Vagina (tissue), 2 donors: ENCODE results near the gene PLA2G4A. TPM values are rescaled to one million over a fixed set of nuclear protein-coding genes. Genes with fewer than 3 reads are reported as not detected.
"Not testable (repeated sequence)": the region's sequence is repeated elsewhere in the genome, so short reads cannot be mapped to it uniquely, and the experiment has no call there.

Experiments used
- DNase-seq, 2 donors: peaks; one replicate each; pipeline ENCODE4 v3.0.0-alpha.2; 2017; ENCODE audit errors: extremely low spot score in 2 of 2
- H3K27ac ChIP-seq: fragments of 200-600 bp; sonication (generic); one replicate; pipeline ENCODE4 v1.5.1; 2019
- H3K27me3 ChIP-seq: fragments of 200-600 bp; sonication (generic); one replicate; pipeline ENCODE4 v1.5.1; 2019
- H3K36me3 ChIP-seq, 2 donors: fragments of 200-600 bp; sonication (generic); one replicate each; pipeline ENCODE4 v1.5.1; 2017 to 2019
- H3K4me1 ChIP-seq: fragments of 200-600 bp; sonication (generic); one replicate; pipeline ENCODE4 v1.5.1; 2019
- H3K4me3 ChIP-seq, 2 donors: fragments of 200-600 bp; sonication (generic); 1 replicate in 1 of 2; 2 replicates in 1 of 2; pipeline ENCODE4 v1.5.1; 2016 to 2019
- H3K9me3 ChIP-seq: fragments of 200-600 bp; sonication (generic); one replicate; pipeline ENCODE4 v1.5.1; 2019
- CTCF ChIP-seq, 3 experiments: fragments of 450-650 bp in 2 of 3; fragments of 200-600 bp in 1 of 3; sonication (generic) in 1 of 3; IDR thresholded peaks; one replicate each; pipeline ENCODE4 v1.5.1; 2017 to 2019; ENCODE audit warnings: antibody characterized with exemption in 3 of 3, mild to moderate bottlenecking in 2 of 3, moderate library complexity in 2 of 3
- POLR2A ChIP-seq, 2 donors: fragments of 450-650 bp; IDR thresholded peaks; one replicate each; pipeline ENCODE4 v1.6.1; 2017; ENCODE audit warnings: antibody characterized with exemption in 2 of 2, mild to moderate bottlenecking in 2 of 2, moderate library complexity in 2 of 2
- POLR2AphosphoS5 ChIP-seq, 2 donors: sonication (generic); formaldehyde crosslinking; IDR thresholded peaks; one replicate each; pipeline ENCODE4 v1.9.0; 2017; ENCODE audit warnings: antibody characterized with exemption in 2 of 2, mild to moderate bottlenecking in 2 of 2, low read depth in 1 of 2; ENCODE audit not compliant: insufficient read depth in 1 of 2
- intact Hi-C: fragments of 100-400 bp; cut with DNase I; formaldehyde crosslinking; loops from one replicate; pipeline ENCODE4 v1.15.1; 2023
- total RNA-seq: library from RNA; depleted of rRNA; stranded (reverse); fragments of >200 nt; gene quantifications from one replicate; pipeline ENCODE4 v1.2.3, GENCODE V29; 2016

Gene PLA2G4A
- total RNA-seq, 1 donor from 2014 or later: 12.5 TPM

- peak overlapping the region; percentile 47 for H3K27ac ChIP-seq
- H3K9me3 ChIP-seq: no peaks in the 10 kb centered on the region
- TF ChIP-seq POLR2AphosphoS5 (IDR thresholded peaks at IDR 0.05; ENCODE audit: insufficient read depth in 1 of 2, low read depth in 1 of 2): no peak
- TF ChIP-seq POLR2A (IDR thresholded peaks at IDR 0.05): no peak
- no peak for TF ChIP-seq CTCF (IDR thresholded peaks at IDR 0.05)
- no peaks in the 10 kb centered on the region for H3K36me3 ChIP-seq
- DNase-seq: no peak
- intact Hi-C loops: no loop called here
- H3K4me3 ChIP-seq: no peak overlapping the region
- peaks cover 23% of the 10 kb centered on the region for H3K4me1 ChIP-seq
- no peaks in the 10 kb centered on the region for H3K27me3 ChIP-seq
Observed at GRCh38 chr1:186901631-186902030, 72.9 kb downstream of the PLA2G4A start.

- TF ChIP-seq POLR2A (IDR thresholded peaks at IDR 0.05) (no peak), CTCF (IDR thresholded peaks at IDR 0.05) (no peak), POLR2AphosphoS5 (IDR thresholded peaks at IDR 0.05; ENCODE audit: insufficient read depth in 1 of 2, low read depth in 1 of 2) (no peak)
- Histone ChIP-seq H3K27ac (no peak overlapping the region), H3K9me3 (no peaks in the 10 kb centered on the region), H3K36me3 (no peaks in the 10 kb centered on the region), H3K4me1 (peaks cover 17% of the 10 kb centered on the region), H3K27me3 (no peaks in the 10 kb centered on the region), H3K4me3 (no peak overlapping the region)
- intact Hi-C loops: no loop called here
- DNase-seq: no peak
Observed at GRCh38 chr1:186903374-186904136, 74.8 kb downstream of the PLA2G4A start.

GRCh38 chr1:186904361-186904760 lies 75.6 kb downstream of the PLA2G4A start:
- DNase-seq: no peak
- TF ChIP-seq CTCF (IDR thresholded peaks at IDR 0.05) (no peak), POLR2AphosphoS5 (IDR thresholded peaks at IDR 0.05; ENCODE audit: insufficient read depth in 1 of 2, low read depth in 1 of 2) (no peak), POLR2A (IDR thresholded peaks at IDR 0.05) (no peak)
- Histone ChIP-seq H3K4me3 (no peak overlapping the region), H3K27me3 (no peaks in the 10 kb centered on the region), H3K36me3 (no peaks in the 10 kb centered on the region), H3K4me1 (peaks cover 17% of the 10 kb centered on the region), H3K27ac (no peak overlapping the region), H3K9me3 (no peaks in the 10 kb centered on the region)
- intact Hi-C loops: no loop called here

GRCh38 chr1:186905561-186905960 lies 76.8 kb downstream of the PLA2G4A start:
- Histone ChIP-seq H3K36me3 (no peaks in the 10 kb centered on the region), H3K4me1 (peaks cover 17% of the 10 kb centered on the region), H3K4me3 (no peak overlapping the region), H3K27ac (no peak overlapping the region), H3K27me3 (no peaks in the 10 kb centered on the region), H3K9me3 (no peaks in the 10 kb centered on the region)
- no peak for DNase-seq
- TF ChIP-seq POLR2A (IDR thresholded peaks at IDR 0.05) (no peak), CTCF (IDR thresholded peaks at IDR 0.05) (no peak), POLR2AphosphoS5 (IDR thresholded peaks at IDR 0.05; ENCODE audit: insufficient read depth in 1 of 2, low read depth in 1 of 2) (no peak)
- intact Hi-C loops: no loop called here

GRCh38 chr1:186915555-186915954 lies 86.8 kb downstream of the PLA2G4A start:
- H3K27ac ChIP-seq: no peak overlapping the region
- H3K4me1 ChIP-seq: no peaks in the 10 kb centered on the region
- no peaks in the 10 kb centered on the region for H3K9me3 ChIP-seq
- intact Hi-C loops: no loop called here
- no peak overlapping the region for H3K4me3 ChIP-seq
- peaks cover 0 to 4% of the 10 kb centered on the region in 2 donors for H3K36me3 ChIP-seq
- no peak for DNase-seq
- no peaks in the 10 kb centered on the region for H3K27me3 ChIP-seq
- TF ChIP-seq POLR2AphosphoS5 (IDR thresholded peaks at IDR 0.05; ENCODE audit: insufficient read depth in 1 of 2, low read depth in 1 of 2) (no peak), CTCF (IDR thresholded peaks at IDR 0.05) (no peak), POLR2A (IDR thresholded peaks at IDR 0.05) (no peak)

- H3K4me1 ChIP-seq, H3K27me3 ChIP-seq, intact Hi-C loops, H3K36me3 ChIP-seq, H3K9me3 ChIP-seq, H3K27ac ChIP-seq, H3K4me3 ChIP-seq, DNase-seq: not testable (repeated sequence)
Observed at GRCh38 chr1:186917106-186917786, 88.5 kb downstream of the PLA2G4A start.

GRCh38 chr1:186921386-186921785 lies 92.6 kb downstream of the PLA2G4A start:
- intact Hi-C loops, DNase-seq, H3K4me3 ChIP-seq, H3K27me3 ChIP-seq, H3K27ac ChIP-seq, H3K9me3 ChIP-seq, H3K4me1 ChIP-seq, H3K36me3 ChIP-seq: not testable (repeated sequence)
